Stimulated activated naive CD4-positive, alpha-beta T cell treated with Interleukin-2 at 50 U/mL for 16 hours (primary cell): ENCODE results near the gene CCDC33.

ENCODE experiments used
- DNase-seq: peaks from one replicate; lab custom pipeline; 2025; lab: John Stamatoyannopoulos, UW

The CCDC33 gene

GRCh38 chr15:74259292-74259648 is 23.1 kb downstream of the CCDC33 start:
- DNase-seq: no peak

- DNase-seq: no peak
Observed at GRCh38 chr15:74259821-74260607, 23.9 kb downstream of the CCDC33 start.

- no peak for DNase-seq
Observed at GRCh38 chr15:74261041-74261440, 24.9 kb downstream of the CCDC33 start.

- DNase-seq: no peak
Observed at GRCh38 chr15:74261685-74262084, 25.6 kb downstream of the CCDC33 start.

GRCh38 chr15:74262151-74262550 is 26.0 kb downstream of the CCDC33 start:
- DNase-seq: no peak

- no peak for DNase-seq
Observed at GRCh38 chr15:74262625-74263024, 26.5 kb downstream of the CCDC33 start.

- no peak for DNase-seq
Observed at GRCh38 chr15:74263466-74263865, 27.3 kb downstream of the CCDC33 start.

- DNase-seq: no peak
Observed at GRCh38 chr15:74264081-74264501, 28.0 kb downstream of the CCDC33 start.

- DNase-seq: no peak
Observed at GRCh38 chr15:74265046-74265639, 29.0 kb downstream of the CCDC33 start.

GRCh38 chr15:74268020-74268419 is 31.9 kb downstream of the CCDC33 start:
- no peak for DNase-seq

- no peak for DNase-seq
Observed at GRCh38 chr15:74269362-74270035, 33.4 kb downstream of the CCDC33 start.

GRCh38 chr15:74270155-74270554 is 34.0 kb downstream of the CCDC33 start:
- no peak for DNase-seq

GRCh38 chr15:74270854-74271520 is 34.9 kb downstream of the CCDC33 start:
- no peak for DNase-seq

- DNase-seq: no peak
Observed at GRCh38 chr15:74272812-74273211, 36.7 kb downstream of the CCDC33 start.

- DNase-seq: no peak
Observed at GRCh38 chr15:74274470-74275038, 38.4 kb downstream of the CCDC33 start.

- no peak for DNase-seq
Observed at GRCh38 chr15:74275957-74276356, 39.8 kb downstream of the CCDC33 start.

GRCh38 chr15:74276560-74276959 is 40.4 kb downstream of the CCDC33 start:
- no peak for DNase-seq

- no peak for DNase-seq
Observed at GRCh38 chr15:74277242-74277810, 41.2 kb downstream of the CCDC33 start.

GRCh38 chr15:74278207-74278606 is 42.1 kb downstream of the CCDC33 start:
- no peak for DNase-seq

GRCh38 chr15:74281147-74282133 is 45.3 kb downstream of the CCDC33 start:
- no peak for DNase-seq

GRCh38 chr15:74283368-74283767 is 47.2 kb downstream of the CCDC33 start:
- no peak for DNase-seq
